HFFc6 (cell line): ENCODE measurements around the gene RHEB. TPM values are rescaled to one million over a fixed set of nuclear protein-coding genes. Genes with fewer than 3 reads are reported as not detected.

ENCODE experiments used
- DNase-seq: peaks from one replicate; pipeline ENCODE4 v3.0.0-alpha.2; 2018
- H3K27ac Mint-ChIP-seq: 2 replicates; pipeline ENCODE4 v1.8.0; 2020; ENCODE audit warnings: mild to moderate bottlenecking, mixed read lengths
- H3K27me3 Mint-ChIP-seq: 2 replicates; pipeline ENCODE4 v1.8.0; 2021; ENCODE audit warnings: mild to moderate bottlenecking, moderate library complexity, mixed read lengths; ENCODE audit not compliant: insufficient read depth
- H3K36me3 Mint-ChIP-seq: 2 replicates; pipeline ENCODE4 v1.8.0; 2021; ENCODE audit warnings: low read depth, mixed read lengths
- H3K4me1 Mint-ChIP-seq: 2 replicates; pipeline ENCODE4 v1.8.0; 2020; ENCODE audit warnings: low read depth, mixed read lengths
- H3K4me3 Mint-ChIP-seq: 2 replicates; pipeline ENCODE4 v1.8.0; 2020; ENCODE audit warnings: mild to moderate bottlenecking, moderate library complexity, mixed read lengths
- H3K9me3 Mint-ChIP-seq: 2 replicates; pipeline ENCODE4 v1.8.0; 2020; ENCODE audit warnings: mild to moderate bottlenecking, mixed read lengths
- CTCF ChIP-seq: fragments of 200-600 bp; sonication (generic); IDR thresholded peaks from 2 replicates; pipeline ENCODE4 v1.5.0; 2021; ENCODE audit warnings: antibody characterized with exemption, mild to moderate bottlenecking
- total RNA-seq, 6 experiments: library from RNA; stranded (reverse); fragmentation: NEBNext Ultra II Directional; extraction: Animal tissue kit (Norgen Biotek cat#: 25700); gene quantifications; 2 replicates in 1 of 6; 3 replicates in 5 of 6; pipeline ENCODE4 v1.2.3, GENCODE V29; 2021

The RHEB gene
- total RNA-seq, 6 experiments from 2014 or later: 104 to 122 (median 118) TPM

GRCh38 chr7:151440799-151441445 lies 78.8 kb downstream of the RHEB start:
- Mint-ChIP-seq H3K4me3 (no peak overlapping the region), H3K36me3 (no peaks in the 10 kb centered on the region), H3K27ac (no peak overlapping the region), H3K4me1 (peaks cover 8% of the 10 kb centered on the region), H3K9me3 (no peaks in the 10 kb centered on the region), H3K27me3 (peaks cover 30% of the 10 kb centered on the region)
- DNase-seq: no peak
- TF ChIP-seq CTCF: no peak

DNA sequence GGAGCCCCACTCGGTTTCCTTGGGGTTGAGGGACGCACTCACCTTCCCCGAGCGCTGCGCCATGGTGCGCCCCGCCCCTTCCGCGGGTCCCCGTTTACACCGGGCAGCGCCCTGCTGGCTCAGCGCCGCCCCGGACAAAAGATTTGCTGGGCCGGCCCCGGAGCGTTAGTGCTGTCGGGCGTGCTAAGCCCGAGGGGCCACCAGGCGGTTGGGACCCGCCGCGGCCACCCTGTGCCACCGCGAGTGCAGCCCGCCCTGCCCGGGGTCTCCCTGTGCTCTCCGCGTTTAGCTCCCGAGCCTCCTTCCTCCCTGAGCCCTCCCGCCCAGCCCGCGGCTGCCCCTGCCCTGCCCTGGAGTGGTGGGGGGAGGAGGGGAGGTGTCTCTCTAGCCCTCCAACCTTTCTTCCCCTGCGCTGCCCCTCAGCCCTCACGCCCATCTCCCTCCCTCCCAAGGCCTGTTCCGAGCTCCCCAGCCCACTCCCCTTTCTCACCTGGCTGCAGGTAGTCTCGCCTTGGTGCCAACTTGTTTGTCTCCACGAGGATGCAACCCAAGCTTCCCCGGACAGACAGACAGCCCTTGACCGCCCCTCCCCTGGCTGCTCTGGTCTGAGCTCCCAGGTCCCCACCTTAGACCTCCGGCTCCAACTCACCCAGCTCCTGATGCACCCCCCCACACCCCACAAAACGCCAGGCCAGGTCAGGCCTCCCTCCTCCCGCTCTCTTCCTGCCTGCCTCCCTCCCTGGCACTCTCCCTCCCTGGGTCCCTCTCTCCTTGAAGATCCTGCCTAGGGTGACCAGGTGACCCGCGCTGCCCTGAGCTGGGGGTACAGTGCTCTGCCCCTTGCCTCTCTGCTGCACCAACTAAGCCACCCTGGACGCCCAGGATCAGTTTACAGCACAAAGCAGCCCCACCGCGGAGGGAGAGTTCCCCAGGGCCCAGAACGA lies 79.6 kb downstream of the RHEB start, which contains the start of gene CRYGN:
CRYGN (minus strand) TSS at position 287 of the 944 bp plus-strand sequence; CDS start at position 63, 224 bp downstream.
- no peak within 1 kb of the TSS for H3K27ac Mint-ChIP-seq
- H3K27me3 Mint-ChIP-seq: peaks cover 30% of the 10 kb centered on the region
- H3K4me3 Mint-ChIP-seq: no peak within 1 kb of the TSS
- no peaks in the 10 kb centered on the region for H3K9me3 Mint-ChIP-seq
- TF ChIP-seq CTCF: no peak
- no peak for DNase-seq
- H3K4me1 Mint-ChIP-seq: peaks cover 8% of the 10 kb centered on the region
- H3K36me3 Mint-ChIP-seq: no peaks in the 10 kb centered on the region

DNA sequence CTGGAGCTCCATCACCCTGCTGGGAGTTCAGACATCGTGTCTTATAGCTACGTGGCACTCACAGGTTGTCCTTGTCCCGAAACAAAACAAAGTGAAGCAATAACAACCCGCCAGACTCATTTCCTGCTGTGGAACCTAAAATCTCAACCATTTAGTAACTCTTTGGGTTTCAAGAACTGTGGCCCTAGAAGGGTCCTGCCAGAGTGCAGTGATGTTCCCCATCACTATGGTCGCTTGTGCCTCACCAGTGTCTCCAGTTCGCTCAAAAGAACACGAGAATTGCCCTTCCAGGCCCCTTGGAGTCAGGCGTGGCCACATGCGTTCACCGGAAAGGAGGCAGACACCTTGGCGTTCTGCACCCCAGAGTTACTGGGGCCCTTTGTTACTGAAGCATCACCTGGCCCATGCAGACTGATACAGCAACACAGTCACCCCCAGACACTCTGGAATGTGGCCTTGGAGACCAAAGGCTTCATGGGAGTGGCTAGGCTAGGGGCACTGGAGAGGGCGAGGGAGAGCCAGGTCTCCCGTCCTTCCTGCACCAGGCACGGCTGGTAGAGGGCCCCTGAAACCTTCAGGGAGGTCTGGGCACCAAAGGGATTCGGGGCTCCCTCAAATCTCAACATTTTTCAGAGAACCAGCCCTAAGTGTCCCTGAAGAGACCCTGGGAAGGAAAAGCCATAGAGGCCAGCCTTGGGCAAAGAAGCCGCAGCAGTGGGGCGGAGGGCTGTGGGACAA lies 80.7 kb downstream of the RHEB start:
- TF ChIP-seq CTCF: no peak
- no peak for DNase-seq
- Mint-ChIP-seq H3K27me3 (peaks cover 31% of the 10 kb centered on the region), H3K36me3 (no peaks in the 10 kb centered on the region), H3K4me1 (peaks cover 8% of the 10 kb centered on the region), H3K9me3 (no peaks in the 10 kb centered on the region), H3K27ac (no peak overlapping the region), H3K4me3 (no peak overlapping the region)

DNA sequence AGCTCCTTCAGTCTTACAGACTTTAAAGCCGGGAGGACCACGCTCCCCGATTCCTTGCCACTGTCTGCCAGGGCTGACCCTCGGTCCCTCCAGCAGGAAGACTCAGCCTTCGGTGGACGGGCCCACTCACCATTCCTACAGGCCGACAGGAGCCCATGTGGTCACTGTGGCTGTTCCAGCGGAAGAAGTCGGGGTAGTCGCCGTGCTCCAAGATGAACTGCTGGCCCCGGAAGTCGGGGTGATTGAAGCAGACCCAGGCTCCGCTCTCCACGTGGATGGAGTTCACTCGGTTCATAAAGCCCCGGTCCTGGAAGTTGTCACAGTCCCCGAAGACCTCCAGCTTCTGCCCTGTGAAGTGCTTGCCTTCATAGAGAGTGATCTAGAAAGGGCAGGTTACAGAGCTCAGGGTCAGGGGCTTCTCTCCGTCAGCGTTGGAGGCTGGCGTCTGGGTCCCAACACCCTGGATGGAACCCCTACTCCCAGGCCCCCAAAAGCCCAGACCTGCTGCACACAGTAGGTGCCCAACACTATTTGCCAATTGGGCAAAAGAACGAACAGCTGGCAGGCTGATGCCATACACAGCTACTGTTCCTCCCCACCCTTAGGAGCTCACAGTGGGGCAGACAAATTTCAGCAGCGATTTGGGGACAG lies 81.7 kb downstream of the RHEB start:
- Mint-ChIP-seq H3K4me3 (no peak overlapping the region), H3K9me3 (no peaks in the 10 kb centered on the region), H3K36me3 (no peaks in the 10 kb centered on the region), H3K27me3 (peaks cover 36% of the 10 kb centered on the region), H3K4me1 (peaks cover 8% of the 10 kb centered on the region), H3K27ac (no peak overlapping the region)
- DNase-seq: no peak
- no peak for TF ChIP-seq CTCF

GRCh38 chr7:151437159-151437553 lies 82.5 kb downstream of the RHEB start:
- no peak for TF ChIP-seq CTCF
- no peak overlapping the region for H3K4me3 Mint-ChIP-seq
- peaks cover 35% of the 10 kb centered on the region for H3K27me3 Mint-ChIP-seq
- H3K4me1 Mint-ChIP-seq: peaks cover 8% of the 10 kb centered on the region
- no peak for DNase-seq
- H3K9me3 Mint-ChIP-seq: no peaks in the 10 kb centered on the region
- no peak overlapping the region for H3K27ac Mint-ChIP-seq
- no peaks in the 10 kb centered on the region for H3K36me3 Mint-ChIP-seq
